Measurements from ENCODE around the gene SIGLEC10. TPM values are rescaled to one million over a fixed set of nuclear protein-coding genes. Genes with fewer than 3 reads are reported as not detected.
A peak's percentile ranks its signal among the peaks of the same experiment; 100 is the strongest.

The SIGLEC10 gene
- total and polyA plus RNA-seq, 9 of the 15 experiments (the other 6 are each of a cell fraction or from before 2014, with no cell fraction given): 0.10 to 1.8 (median 0.82) TPM

DNA sequence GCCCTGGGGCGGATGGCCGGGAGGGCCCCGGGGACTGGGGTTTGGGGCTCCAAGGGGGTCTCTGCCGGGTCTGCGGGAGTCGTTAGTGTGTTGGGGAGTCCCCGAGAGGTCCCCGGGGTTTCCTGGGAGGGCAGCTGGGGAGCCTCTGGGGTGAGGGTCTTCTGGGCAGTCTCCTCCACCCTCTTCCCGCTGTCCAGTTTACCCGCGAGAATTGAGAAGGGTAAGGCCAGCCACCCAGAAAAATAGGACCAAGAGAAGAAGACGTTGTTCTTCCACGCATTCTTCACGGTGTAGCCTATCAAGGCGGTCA lies 50.2 kb downstream of the SIGLEC10 start:
- no peak for ATAC-seq
- no peak for DNase-seq (ENCODE audit: extremely low read depth in 1 of 4, low spot score in 3 of 4)
- H3K9me1 ChIP-seq (ENCODE audit: control insufficient read depth, insufficient read depth, low read length): no peaks in the 10 kb centered on the region
- no peaks in the 10 kb centered on the region for H3K27me3 ChIP-seq (ENCODE audit: control insufficient read depth in 2 of 2, insufficient read depth in 2 of 2, low read length in 2 of 2)
- H3K27ac ChIP-seq (ENCODE audit: extremely low read depth, low read depth, low read length): peak overlapping the region; percentile 85
- WGBS (ENCODE audit: insufficient coverage, low coverage, missing lambda C conversion rate): 0% methylated on average over 9 of the region's 15 CpGs
- H3K4me1 ChIP-seq (replicated peaks in 1 of 2; ENCODE audit: control insufficient read depth in 2 of 2, insufficient read depth in 2 of 2, low read length in 2 of 2): peaks cover 28 to 52% of the 10 kb centered on the region in 2 experiments
- no peak for FAIRE-seq
- CTCF ChIA-PET (ENCODE audit: low intra/inter-chr PET ratio): no interaction called here
- peak overlapping the region; percentile 95 for H3K4me2 ChIP-seq (ENCODE audit: insufficient read depth, low read length)
- H4K20me1 ChIP-seq (replicated peaks; ENCODE audit: control insufficient read depth, insufficient read depth, low read length): no peaks in the 10 kb centered on the region
- no peaks in the 10 kb centered on the region for H3K36me3 ChIP-seq (ENCODE audit: control insufficient read depth, insufficient read depth, low read length)
- H2AFZ ChIP-seq (ENCODE audit: low read depth, low read length): no peak overlapping the region
- H3K9me3 ChIP-seq (replicated peaks; ENCODE audit: control insufficient read depth, insufficient read depth, low read depth, low read length): no peaks in the 10 kb centered on the region
- BruUV-seq (replicated peaks): no TSS peak
- intact Hi-C loops (cut with micrococcal nuclease) (loop anchor here (1.0 kb wide), 1 partner anchor 23 kb away; the partner anchor contains the start of gene C19orf84), in situ Hi-C loops (cut with MboI) (no loop called here)
- POLR2A ChIA-PET: interaction anchor here (0.7 to 1.5 kb wide), 10 partner anchors 10 to 41 kb away, joined by 3 to 11 read pairs (median 6); no protein-coding TSS in a partner anchor
- H3K9ac ChIP-seq (ENCODE audit: insufficient read depth in 1 of 2, low read depth in 2 of 2, low read length in 2 of 2): peak overlapping the region; percentile 93
- peaks cover 57% of the 10 kb centered on the region for H3K79me2 ChIP-seq (ENCODE audit: control insufficient read depth, insufficient read depth, low read length)
- H3K4me3 ChIP-seq: peak overlapping the region; percentile 75
- TF ChIP-seq TRIM24 (IDR thresholded peaks at IDR 0.05) (no peak), HNRNPL (IDR thresholded peaks at IDR 0.05; ENCODE audit: low read depth, low read length) (no peak), ZNF766 (CRISPR knock-in tag; conservative IDR thresholded peaks at IDR 0.05) (no peak), CHD2 (IDR thresholded peaks at IDR 0.05; ENCODE audit: low read depth, low read length) (peak; percentile 64; the same call in 1 of the 2 replicates), POLR2A (conservative IDR thresholded peaks at IDR 0.05) (peak; percentile 63; the same call in 1 of the 2 replicates), PHF8 (IDR thresholded peaks at IDR 0.05; ENCODE audit: borderline replicate concordance, low read length) (peak; percentile 13; the same call in 1 of the 2 replicates), ZFP30 (CRISPR knock-in tag; IDR thresholded peaks at IDR 0.05; ENCODE audit: borderline replicate concordance) (no peak), YY1 (IDR thresholded peaks at IDR 0.05; ENCODE audit: borderline replicate concordance in 1 of 3, control insufficient read depth in 1 of 3, extremely low read depth in 1 of 3, insufficient read depth in 3 of 3, insufficient read length in 1 of 3, insufficient replicate concordance in 2 of 3, low read depth in 1 of 3, low read length in 2 of 3) (peak in 1 of 3 experiments; percentile 25), ZNF274 (IDR thresholded peaks at IDR 0.05; ENCODE audit: borderline replicate concordance, low read depth, low read length) (no peak), MBD2 (IDR thresholded peaks at IDR 0.05; ENCODE audit: borderline replicate concordance, low read depth) (0 out of 2 replicates have a peak, but pooled peaks have one; percentile 56), PML (IDR thresholded peaks at IDR 0.05; ENCODE audit: low read length) (0 out of 2 replicates have a peak, but pooled peaks have one; percentile 12), TAF1 (IDR thresholded peaks at IDR 0.05; ENCODE audit: control insufficient read depth, extremely low read depth, insufficient read depth, low read length, severe bottlenecking) (peak; percentile 63), POLR2AphosphoS2 (IDR thresholded peaks at IDR 0.05; ENCODE audit: low read length) (peak; percentile 74; the same call in 1 of the 2 replicates), ZBTB7A (IDR thresholded peaks at IDR 0.05; ENCODE audit: borderline replicate concordance, control insufficient read depth, low read depth, low read length) (0 out of 2 replicates have a peak, but pooled peaks have one; percentile 34), TEAD4 (IDR thresholded peaks at IDR 0.05; ENCODE audit: low read length) (peak; percentile 27; the same call in 1 of the 2 replicates), TEAD4 (CRISPR knock-in tag; IDR thresholded peaks at IDR 0.05; ENCODE audit: borderline replicate concordance) (0 out of 2 replicates have a peak, but pooled peaks have one; percentile 44)
- TF ChIP-seq, protein P1, sequence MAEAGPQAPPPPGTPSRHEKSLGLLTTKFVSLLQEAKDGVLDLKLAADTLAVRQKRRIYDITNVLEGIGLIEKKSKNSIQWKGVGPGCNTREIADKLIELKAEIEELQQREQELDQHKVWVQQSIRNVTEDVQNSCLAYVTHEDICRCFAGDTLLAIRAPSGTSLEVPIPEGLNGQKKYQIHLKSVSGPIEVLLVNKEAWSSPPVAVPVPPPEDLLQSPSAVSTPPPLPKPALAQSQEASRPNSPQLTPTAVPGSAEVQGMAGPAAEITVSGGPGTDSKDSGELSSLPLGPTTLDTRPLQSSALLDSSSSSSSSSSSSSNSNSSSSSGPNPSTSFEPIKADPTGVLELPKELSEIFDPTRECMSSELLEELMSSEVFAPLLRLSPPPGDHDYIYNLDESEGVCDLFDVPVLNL (CRISPR knock-in tag; IDR thresholded peaks at IDR 0.05; ENCODE audit: low read depth): no peak
- TF ChIP-seq, protein P2, sequence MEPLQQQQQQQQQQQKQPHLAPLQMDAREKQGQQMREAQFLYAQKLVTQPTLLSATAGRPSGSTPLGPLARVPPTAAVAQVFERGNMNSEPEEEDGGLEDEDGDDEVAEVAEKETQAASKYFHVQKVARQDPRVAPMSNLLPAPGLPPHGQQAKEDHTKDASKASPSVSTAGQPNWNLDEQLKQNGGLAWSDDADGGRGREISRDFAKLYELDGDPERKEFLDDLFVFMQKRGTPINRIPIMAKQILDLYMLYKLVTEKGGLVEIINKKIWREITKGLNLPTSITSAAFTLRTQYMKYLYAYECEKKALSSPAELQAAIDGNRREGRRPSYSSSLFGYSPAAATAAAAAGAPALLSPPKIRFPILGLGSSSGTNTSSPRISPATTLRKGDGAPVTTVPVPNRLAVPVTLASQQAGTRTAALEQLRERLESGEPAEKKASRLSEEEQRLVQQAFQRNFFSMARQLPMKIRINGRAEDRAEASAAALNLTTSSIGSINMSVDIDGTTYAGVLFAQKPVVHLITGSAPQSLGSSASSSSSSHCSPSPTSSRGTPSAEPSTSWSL (CRISPR knock-in tag; IDR thresholded peaks at IDR 0.05; ENCODE audit: borderline replicate concordance): no peak
- TF ChIP-seq, protein P3, sequence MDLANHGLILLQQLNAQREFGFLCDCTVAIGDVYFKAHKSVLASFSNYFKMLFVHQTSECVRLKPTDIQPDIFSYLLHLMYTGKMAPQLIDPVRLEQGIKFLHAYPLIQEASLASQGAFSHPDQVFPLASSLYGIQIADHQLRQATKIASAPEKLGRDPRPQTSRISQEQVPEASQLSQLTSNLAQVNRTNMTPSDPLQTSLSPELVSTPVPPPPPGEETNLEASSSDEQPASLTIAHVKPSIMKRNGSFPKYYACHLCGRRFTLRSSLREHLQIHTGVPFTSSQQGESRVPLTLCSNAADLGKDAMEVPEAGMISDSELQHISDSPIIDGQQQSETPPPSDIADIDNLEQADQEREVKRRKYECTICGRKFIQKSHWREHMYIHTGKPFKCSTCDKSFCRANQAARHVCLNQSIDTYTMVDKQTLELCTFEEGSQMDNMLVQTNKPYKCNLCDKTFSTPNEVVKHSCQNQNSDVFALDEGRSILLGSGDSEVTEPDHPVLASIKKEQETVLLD (IDR thresholded peaks at IDR 0.05): no peak

All from K562 (cell line).